Measurements from ENCODE around the gene NWD2. TPM values are rescaled to one million over a fixed set of nuclear protein-coding genes. Genes with fewer than 3 reads are reported as not detected.

Gene NWD2
- total RNA-seq, 1 donor from 2014 or later, result 0.64 TPM

DNA sequence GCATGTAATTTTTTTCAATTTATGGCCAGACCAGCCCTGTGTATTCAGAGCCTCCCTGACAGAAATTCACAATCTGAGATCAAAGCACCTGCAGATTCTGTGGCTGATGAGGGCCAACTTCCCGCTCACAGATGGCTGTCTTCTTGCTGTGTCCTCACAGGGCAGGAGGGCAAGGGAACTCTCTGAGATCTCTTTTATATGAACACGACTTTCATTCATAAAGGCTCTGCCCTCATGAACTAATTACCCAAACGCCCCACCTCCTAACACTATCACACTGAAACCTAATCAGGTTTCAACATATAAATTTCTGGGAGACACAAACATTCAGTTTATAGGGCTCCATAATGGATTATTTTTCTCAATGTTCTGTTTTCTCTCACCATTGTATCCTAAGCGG is 192.6 kb downstream of the NWD2 start:
- intact Hi-C loops (cut with DNase I), result no loop called here
- Histone ChIP-seq H3K9me3 (no peaks in the 10 kb centered on the region), H3K36me3 (no peaks in the 10 kb centered on the region), H3K4me1 (no peaks in the 10 kb centered on the region), H3K4me3 (no peak overlapping the region), H3K27me3 (no peaks in the 10 kb centered on the region), H3K27ac (no peak overlapping the region)
- no peak for DNase-seq (ENCODE audit: low spot score in 2 of 2)
- TF ChIP-seq, protein P1, sequence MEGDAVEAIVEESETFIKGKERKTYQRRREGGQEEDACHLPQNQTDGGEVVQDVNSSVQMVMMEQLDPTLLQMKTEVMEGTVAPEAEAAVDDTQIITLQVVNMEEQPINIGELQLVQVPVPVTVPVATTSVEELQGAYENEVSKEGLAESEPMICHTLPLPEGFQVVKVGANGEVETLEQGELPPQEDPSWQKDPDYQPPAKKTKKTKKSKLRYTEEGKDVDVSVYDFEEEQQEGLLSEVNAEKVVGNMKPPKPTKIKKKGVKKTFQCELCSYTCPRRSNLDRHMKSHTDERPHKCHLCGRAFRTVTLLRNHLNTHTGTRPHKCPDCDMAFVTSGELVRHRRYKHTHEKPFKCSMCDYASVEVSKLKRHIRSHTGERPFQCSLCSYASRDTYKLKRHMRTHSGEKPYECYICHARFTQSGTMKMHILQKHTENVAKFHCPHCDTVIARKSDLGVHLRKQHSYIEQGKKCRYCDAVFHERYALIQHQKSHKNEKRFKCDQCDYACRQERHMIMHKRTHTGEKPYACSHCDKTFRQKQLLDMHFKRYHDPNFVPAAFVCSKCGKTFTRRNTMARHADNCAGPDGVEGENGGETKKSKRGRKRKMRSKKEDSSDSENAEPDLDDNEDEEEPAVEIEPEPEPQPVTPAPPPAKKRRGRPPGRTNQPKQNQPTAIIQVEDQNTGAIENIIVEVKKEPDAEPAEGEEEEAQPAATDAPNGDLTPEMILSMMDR (IDR thresholded peaks at IDR 0.05), result no peak

DNA sequence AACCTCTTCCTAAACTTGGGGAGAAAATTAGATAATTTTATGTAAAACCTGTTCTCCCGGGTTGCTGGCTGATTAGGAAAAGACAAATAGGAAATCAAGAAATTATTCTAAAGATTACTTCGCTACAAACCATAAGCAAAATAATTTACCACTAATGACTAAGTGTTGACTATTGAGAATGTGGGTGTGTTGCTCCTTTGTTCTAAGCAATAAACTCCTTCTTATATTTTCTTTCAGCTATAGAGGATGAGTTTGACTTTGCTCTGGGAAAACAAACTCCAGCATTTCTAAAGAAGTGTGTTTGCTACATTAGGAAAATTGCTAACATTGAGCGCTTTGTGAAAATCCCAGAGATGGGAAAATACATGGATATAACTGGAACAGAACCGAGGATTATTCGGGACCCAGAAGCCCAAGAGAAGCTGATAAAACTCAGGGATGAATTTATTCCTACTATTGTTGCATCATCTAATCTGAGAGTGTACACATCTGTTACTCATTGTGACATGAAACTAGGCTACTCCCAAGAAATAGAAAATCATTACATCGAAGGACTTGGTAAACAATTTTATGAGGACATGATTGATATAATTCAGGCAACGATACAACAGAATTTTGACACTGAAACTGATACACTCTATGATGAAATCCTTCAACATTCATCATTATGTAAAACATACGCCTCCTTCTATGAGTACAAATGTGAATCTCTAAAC is 194.2 kb downstream of the NWD2 start:
- Histone ChIP-seq H3K27ac (no peak overlapping the region), H3K9me3 (no peaks in the 10 kb centered on the region), H3K27me3 (no peaks in the 10 kb centered on the region), H3K4me1 (no peaks in the 10 kb centered on the region), H3K36me3 (no peaks in the 10 kb centered on the region), H3K4me3 (no peak overlapping the region)
- intact Hi-C loops (cut with DNase I), result no loop called here
- TF ChIP-seq, protein P1 (IDR thresholded peaks at IDR 0.05), result no peak
- DNase-seq (ENCODE audit: low spot score in 2 of 2), result no peak

DNA sequence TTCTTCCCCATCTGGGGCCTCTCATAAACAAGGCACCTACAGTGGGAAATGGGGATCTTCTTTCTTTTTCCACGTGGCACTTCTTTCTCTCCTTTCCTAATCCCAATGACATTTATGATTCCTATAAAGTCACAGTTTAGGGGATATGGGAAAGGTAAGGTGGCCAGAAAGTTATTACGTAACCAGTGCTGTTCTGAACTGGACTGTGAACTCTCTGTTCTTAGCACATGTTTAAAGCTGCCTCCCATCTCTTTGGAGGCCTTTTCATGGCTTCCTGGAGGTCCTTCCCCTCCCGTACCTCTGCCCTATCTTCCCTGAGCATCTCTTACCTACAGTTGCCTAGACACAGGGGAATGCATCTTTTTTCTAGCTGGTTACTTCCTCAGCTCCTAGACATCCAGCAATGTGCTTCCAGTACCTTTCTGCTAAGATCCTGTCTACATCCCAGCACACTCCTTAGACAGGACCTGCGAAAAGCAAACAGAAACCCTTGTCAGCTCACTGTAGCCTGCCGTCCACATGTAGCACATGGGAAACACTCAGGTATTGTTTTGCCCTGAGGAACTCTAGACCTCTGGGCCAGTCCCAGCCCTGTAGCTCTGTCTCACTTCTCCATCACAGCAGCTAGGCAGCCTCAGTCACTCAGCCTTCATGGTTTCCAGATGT is 195.4 kb downstream of the NWD2 start:
- no peaks in the 10 kb centered on the region for H3K9me3 ChIP-seq
- H3K36me3 ChIP-seq, result no peaks in the 10 kb centered on the region
- intact Hi-C loops (cut with DNase I), result no loop called here
- H3K4me1 ChIP-seq, result no peaks in the 10 kb centered on the region
- H3K4me3 ChIP-seq, result no peak overlapping the region
- TF ChIP-seq, protein P1 (IDR thresholded peaks at IDR 0.05), result no peak
- no peaks in the 10 kb centered on the region for H3K27me3 ChIP-seq
- no peak overlapping the region for H3K27ac ChIP-seq
- no peak for DNase-seq (ENCODE audit: low spot score in 2 of 2)

DNA sequence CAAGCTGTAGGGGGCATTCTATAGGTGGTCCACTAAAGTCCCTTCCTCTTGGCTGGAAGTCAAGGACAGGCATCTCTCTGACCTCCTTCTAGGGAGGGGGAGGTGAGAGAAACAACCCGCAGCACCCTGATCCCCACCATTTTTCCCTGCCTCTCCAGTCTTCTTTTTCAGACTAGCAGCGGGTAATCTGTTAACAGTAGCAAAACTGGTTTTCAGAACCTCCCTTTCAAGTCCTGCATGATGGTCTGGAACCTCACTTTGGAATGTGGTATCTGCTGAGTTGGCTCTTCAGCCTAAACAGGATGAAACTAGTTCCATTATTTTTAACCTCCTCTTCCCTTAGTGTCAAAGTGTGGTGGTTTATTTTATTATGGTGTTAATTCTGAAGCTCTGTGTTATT is 196.0 kb downstream of the NWD2 start:
- H3K9me3 ChIP-seq, result no peaks in the 10 kb centered on the region
- H3K4me1 ChIP-seq, result no peaks in the 10 kb centered on the region
- DNase-seq (ENCODE audit: low spot score in 2 of 2), result no peak
- intact Hi-C loops (cut with DNase I), result no loop called here
- no peaks in the 10 kb centered on the region for H3K27me3 ChIP-seq
- H3K4me3 ChIP-seq, result no peak overlapping the region
- no peak overlapping the region for H3K27ac ChIP-seq
- TF ChIP-seq, protein P1 (IDR thresholded peaks at IDR 0.05), result no peak
- H3K36me3 ChIP-seq, result no peaks in the 10 kb centered on the region

DNA sequence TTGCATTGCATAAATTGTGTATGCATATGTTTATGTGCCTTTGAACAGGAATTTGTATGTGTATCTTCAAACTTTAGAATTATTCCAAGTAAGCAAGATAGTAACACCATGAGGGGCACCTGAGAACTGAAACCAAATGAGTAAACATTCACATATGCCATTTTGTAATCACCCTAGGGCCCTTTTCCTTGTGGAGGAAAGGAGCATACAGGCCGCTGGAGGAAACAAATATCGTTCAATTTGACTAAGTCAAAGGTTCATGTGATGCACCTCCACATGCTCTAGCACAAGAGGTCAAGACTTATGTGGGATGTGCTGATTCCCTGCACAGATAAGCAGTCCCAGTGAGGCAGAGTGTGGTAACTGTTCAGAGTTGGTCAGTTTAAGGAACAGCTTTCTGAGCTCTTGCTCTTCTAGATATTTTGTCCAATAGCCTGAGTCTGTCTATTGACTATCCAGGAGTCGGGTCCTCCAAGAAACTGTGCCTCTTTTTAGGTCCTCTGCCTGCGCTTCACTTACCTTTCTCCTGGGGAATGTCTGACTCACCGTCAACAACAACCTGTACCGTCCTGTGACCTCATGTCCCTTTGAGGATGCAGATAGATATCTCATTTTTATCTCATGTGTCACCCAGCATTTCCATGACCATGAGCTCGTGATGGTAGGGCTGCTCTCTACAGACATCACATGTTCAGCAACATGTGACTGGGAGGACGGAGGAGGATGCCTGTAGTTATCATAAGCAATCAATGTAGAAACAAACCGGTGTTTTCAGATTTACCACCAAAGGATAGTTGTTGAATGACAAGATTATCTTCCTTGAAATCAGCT is 196.9 kb downstream of the NWD2 start:
- Histone ChIP-seq H3K27ac (no peak overlapping the region), H3K9me3 (no peaks in the 10 kb centered on the region), H3K36me3 (no peaks in the 10 kb centered on the region), H3K27me3 (no peaks in the 10 kb centered on the region), H3K4me1 (no peaks in the 10 kb centered on the region), H3K4me3 (no peak overlapping the region)
- intact Hi-C loops (cut with DNase I), result no loop called here
- TF ChIP-seq, protein P1 (IDR thresholded peaks at IDR 0.05), result no peak
- no peak for DNase-seq (ENCODE audit: low spot score in 2 of 2)

Data from ascending aorta (tissue), 2 donors.